MCF 10A (cell line): ENCODE data around the gene GPR135. TPM values are rescaled to one million over a fixed set of nuclear protein-coding genes. Genes with fewer than 3 reads are reported as not detected.

Source experiments
- total RNA-seq: library from RNA; stranded (reverse); gene quantifications from 2 replicates; pipeline ENCODE4 v1.2.3, GENCODE V29; 2022

The GPR135 gene
- total RNA-seq, 1 experiment from 2014 or later: 7.6 TPM

Other genes starting within 250 kb of the GPR135 start
- gene L3HYPDH, start 19.0 kb upstream of the GPR135 start, total RNA-seq: 32.5 and 35.0 TPM in 2 replicates
- 29.7 and 35.8 TPM in 2 replicates for gene JKAMP, start 19.1 kb upstream of the GPR135 start, total RNA-seq
- gene CCDC175, start 111.4 kb upstream of the GPR135 start, total RNA-seq: not detected in 2 replicates